GM21381 (cell line): Measurements from ENCODE around the gene GALNT13.
A peak's percentile ranks its signal among the peaks of the same experiment; 100 is the strongest.

Experiments used
- ATAC-seq: cut with Tn5 transposase; IDR thresholded peaks from one replicate; pipeline ENCODE4 v1.9.1; 2021; ENCODE audit warnings: mild to moderate bottlenecking, moderate library complexity; ENCODE audit not compliant: unreplicated experiment

Gene GALNT13

DNA sequence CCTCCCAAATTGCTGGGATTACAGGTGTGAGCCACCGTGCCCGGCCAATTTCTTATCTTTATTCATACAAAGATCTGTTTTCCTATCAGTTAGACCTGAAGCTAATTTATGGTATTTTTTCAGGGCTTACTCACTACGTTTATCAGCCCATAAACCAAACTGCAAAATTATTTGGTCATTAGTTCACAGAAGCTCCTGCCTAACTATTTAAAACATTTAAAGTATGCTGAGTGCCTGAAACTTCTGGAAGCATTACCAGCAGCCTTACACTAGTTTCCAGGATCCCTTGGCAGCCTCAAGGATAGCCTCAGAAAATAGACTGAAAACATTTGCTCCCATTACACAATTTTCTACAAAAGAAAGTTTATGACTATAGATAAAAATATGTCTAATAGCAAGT lies 68.8 kb downstream of the GALNT13 start:
- no peak for ATAC-seq

DNA sequence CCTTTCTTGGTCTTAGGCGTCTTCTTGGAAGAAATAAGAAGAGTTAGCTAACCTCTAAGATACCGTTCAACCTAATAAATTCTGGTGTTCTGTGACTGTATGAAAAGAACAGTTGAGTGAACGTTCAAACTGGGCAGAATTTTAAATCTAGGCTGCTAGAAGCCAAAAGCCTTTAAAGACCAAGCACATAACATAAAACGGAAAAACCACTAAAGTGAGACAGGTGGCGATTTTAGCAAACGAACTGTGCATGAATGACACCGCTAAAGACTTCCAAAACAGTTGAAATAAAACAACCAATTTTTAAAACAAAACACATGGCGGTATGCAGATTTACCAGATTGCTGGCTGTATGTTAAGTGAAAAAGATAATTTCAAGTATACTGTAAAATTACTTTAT lies 73.1 kb downstream of the GALNT13 start:
- ATAC-seq = no peak

DNA sequence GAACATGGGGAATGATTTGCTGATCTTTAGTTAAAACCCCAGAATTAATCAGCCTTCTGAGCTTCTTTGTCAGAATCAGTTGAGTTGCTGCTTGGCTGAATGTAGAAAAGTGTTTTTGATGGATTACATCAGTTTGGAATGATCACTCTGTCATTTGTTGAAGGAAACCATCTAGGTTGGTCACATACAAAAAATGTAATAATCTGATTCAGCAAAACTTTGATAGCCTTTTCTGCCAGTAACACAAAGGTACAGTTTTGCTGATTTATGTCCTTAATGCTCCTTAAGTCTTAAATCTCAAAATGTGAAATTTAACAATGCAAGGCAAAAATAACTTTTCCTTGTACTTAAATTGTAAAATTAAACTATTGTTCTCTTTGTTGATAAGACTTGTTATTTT lies 74.3 kb downstream of the GALNT13 start:
- ATAC-seq = no peak

DNA sequence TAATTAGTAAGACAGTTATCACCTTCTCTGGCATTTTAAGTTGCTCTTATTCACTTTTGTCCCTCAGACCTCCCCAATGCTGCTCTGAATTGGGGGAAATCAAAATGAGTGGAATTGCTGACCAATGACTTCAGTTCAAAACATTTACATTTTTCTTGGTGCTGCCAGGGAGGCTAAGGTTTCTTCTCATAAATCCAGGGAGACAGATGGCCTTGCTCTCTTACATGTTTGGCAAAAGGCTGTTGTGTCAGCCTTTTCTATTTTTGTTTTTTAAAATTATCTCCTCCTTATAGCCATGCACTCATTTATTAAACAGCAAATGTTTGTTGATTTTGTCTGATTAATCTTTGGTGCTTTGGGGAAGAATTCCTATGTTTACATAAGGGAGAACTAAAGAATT lies 82.0 kb downstream of the GALNT13 start:
- ATAC-seq = no peak

DNA sequence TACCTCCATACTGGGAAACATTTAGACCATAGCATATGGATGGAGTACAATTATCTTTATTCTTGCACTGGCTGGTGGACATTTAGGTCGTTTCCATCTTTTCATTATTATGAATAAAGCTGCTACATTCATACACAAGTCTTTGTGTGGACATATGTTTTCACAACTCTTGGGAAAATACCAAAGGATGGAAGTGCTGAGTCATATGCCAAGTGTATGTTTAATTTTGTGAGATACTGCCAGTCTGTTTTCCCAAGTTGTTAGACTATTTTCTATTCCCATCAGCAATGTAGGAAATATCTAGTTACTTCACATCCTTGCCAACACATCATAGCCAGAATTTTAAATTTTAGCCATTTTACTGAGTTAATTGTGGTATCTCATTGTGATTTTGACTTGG lies 91.5 kb downstream of the GALNT13 start:
- no peak for ATAC-seq

DNA sequence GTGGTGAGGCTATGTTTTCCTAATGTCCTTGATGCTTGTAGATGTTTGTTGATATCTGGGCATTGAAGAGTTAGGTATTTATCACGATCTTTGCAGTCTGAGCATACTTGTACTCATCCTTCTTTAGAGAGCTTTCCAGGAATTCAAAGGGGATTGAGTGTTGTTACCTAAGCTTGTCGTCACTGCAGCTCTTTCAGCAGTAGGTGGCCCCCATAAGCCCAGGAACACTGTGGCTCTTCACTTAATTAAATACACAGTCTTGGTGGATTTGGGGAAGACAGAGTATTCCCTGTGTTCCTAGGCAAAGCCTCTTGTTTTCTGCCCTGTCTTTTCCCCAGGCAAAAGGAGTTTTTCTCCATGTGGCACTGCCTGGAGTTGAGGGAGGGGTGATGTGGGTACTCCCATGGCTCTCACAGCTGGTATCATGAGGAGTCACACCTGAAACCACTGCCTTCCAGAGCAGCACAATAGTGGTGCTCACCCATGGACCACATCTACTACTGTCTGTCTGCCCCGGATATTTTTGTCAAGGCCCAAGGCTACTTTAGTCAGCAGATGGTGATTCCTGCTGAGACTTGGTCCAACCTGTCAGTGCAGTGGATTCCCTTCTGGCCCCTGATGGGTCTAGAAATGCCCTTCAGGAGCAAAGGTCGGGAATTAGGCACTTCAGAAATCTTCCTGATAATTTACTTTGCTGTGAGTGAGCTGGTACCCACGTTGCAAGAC lies 95.7 kb downstream of the GALNT13 start:
- no peak for ATAC-seq

DNA sequence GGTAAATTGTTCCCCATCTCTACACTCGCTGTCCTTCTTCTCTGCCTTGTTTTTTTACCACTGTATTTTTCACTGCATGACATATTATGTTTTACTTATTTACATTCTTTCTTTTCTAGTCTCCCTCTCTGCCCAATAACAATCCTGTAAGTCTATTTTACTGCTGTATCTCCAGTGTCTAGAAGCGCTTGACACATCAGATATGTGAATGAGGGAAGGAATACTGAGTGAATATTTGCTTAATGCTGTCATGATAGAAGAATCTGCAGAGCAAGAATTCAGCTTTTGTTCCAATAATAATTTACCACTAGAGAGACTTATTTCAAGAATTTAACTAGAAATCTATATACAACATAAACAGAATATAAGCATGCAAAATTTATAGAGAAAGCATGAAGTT lies 99.5 kb downstream of the GALNT13 start:
- no peak for ATAC-seq

DNA sequence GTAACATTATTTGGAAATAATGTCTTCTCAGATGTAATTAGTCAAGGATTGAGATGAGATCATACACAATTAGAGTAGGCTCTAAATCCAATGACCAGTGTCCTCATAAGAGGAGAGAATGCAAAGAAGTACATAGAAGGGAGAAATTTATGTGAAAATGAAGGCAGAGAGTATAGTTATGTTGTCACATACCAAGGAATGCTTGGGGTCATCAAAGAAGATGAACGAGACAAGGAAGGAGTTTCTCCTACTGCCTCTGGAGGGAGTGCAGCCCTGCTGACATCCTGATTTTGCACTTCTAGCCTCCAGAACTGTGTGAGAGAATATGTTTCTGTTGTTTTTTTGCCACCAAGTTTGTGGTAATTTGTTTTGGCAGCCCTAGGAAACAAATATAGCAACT lies 100.1 kb downstream of the GALNT13 start:
- ATAC-seq = no peak

DNA sequence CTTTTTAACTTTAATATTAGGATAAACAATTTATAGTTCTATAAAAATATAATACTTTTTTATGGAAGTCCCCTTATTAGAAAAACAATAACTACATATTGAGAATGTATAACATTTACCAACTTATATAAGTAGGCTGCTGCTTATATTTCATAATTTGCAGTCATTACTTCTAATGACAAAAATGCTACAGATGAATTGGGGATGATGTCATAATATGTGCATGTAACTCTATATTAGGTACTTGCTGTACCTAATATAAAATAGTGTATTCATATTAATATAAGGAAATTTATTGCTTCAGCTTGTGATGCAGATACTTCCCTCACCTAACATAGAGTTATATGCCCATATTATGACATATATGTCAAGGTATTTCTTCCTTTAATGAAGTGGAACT lies 100.7 kb downstream of the GALNT13 start:
- ATAC-seq = no peak

DNA sequence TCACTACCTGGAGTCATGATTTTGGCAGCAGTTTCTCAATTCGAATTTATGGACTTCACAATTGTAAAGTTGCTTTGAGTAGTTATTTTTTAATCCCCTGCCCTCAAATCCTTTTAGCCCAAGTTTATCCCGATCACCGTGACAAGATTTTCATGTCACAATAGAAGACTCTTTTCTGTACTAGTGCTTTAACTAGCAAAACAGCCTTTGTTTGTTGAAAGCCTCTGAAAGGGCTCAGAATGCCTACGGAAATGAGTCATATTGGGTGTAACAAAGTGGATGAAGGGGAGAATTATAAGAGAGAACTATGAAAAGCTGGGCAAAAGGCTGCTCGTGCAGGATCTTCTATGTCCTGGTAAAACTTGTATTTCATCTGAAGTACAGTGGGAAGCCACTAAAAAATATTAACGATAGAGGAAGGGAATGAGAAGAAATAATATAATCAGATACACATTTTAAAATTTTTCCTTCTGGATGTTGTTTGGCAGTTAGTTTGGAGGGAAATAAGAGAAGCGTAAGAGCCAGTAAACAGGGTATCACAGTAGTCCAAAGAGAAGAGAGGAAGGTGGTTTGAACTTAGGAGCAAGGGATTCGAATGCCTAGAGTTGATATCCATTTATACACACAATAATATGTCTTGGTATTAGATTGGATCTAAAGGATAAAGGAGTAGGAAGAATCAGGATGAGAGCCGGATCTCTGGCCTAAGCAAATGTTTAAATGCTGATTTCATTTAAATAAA lies 114.9 kb downstream of the GALNT13 start:
- ATAC-seq = no peak

DNA sequence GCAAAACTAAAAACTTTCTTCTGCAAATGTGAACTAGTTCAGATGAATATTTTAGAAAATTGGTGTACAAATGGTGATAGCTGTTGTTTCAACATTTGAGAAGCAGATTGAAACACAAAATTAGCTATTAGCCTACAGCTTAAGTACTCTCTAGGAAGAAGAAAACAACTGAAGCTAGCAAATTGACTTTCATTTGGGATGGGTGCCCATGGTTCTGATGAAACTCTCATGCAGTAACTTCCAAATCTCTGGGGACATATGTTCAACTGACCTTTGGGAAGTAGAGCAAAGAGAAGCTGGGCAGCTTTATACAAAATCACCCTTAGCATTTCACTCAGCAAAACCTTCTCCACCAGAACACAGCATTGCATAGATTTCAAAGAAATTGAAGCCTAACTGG lies 119.0 kb downstream of the GALNT13 start:
- ATAC-seq = no peak

DNA sequence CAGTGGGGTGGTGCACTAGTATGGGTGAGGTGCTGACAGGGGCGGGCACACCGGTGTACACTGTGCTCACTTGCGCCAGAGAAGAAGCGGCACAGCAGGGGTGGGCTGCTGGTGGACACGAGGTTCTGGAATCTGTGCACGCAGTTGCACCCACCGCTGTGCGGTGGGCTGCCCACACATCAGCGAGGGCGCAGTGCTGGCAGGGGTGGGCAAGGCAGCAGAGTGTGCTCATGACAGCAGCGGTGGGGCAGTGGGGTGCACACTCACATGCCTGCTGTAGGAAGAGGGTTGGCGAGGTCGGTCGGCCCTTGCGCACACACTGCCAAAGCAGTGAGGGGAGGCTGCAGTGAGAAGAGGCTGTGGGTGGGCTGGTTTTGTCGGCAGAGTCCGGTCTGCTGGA lies 141.8 kb downstream of the GALNT13 start:
- ATAC-seq = no peak

DNA sequence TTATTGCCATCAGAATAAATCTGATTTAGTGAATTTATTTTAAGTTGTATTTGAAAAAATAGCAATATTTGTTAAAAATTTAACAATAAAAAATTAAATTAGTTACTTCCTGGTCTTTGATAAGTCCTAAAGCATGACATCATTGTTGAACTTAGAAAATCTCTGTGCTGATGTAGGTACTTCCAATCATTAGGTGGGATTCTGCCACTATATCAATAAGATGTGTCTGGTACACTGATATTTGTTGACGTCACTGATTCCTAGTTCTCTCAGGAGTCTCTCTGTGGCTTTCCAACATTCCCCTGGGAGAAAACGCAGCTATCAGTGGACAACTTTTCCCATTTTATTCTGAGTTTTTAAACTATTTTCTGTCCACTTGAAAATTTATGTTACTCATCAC lies 143.5 kb downstream of the GALNT13 start:
- no peak for ATAC-seq

DNA sequence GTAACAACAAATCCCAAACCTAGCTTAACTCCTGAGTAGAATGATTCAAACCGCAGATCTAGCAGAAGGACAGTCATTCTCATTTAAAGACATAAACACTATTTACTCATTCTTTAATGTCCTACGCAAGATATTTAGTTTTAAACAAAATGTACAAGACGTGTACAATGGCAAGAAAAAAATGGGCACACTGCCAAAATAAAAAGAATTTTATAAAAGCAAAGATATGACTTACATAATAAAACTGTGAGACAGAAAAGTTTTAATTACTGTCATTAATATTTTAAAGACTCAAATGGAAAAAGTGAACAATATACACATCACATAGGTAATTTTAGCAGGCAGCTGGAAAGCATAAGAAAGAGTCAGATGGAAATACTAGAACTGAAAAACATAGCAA lies 157.8 kb downstream of the GALNT13 start:
- ATAC-seq = no peak

DNA sequence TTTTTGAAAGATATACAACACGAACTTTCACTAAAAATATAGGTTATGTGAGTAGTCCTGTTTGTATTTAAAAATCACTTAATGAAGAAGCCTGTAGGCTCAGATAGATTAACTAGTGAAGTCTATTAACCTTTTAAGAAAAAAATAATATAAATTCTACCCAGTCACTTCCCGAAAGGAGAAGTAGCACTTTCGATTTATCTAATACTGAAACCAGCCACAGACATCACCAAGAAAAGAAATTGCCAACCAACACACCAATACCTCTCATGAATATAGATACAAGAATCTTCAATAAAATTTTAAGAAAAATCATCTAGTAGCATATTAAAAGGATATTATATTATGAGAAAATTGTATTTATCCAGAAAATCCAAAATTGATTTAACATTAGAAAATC lies 160.5 kb downstream of the GALNT13 start:
- ATAC-seq = peak; percentile 52

DNA sequence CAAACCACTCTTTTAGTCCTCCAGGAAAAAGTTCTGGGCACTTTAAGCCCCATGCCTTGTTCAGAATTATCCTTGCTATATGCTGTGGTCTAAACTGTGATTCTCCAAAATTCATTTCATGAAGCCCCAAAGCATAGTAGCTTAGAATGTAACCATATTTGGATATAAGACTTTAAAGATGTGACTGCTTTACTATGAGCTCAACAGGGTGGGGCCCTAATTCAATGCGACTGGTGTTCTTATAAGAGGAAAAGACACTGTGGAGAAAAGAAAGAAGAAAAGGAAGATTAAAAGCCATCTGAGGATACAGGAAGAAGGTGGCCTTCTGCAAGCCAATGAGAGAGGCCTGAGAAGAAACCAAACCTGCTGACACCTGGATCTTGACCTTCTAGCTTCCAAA lies 174.8 kb downstream of the GALNT13 start:
- ATAC-seq = no peak

DNA sequence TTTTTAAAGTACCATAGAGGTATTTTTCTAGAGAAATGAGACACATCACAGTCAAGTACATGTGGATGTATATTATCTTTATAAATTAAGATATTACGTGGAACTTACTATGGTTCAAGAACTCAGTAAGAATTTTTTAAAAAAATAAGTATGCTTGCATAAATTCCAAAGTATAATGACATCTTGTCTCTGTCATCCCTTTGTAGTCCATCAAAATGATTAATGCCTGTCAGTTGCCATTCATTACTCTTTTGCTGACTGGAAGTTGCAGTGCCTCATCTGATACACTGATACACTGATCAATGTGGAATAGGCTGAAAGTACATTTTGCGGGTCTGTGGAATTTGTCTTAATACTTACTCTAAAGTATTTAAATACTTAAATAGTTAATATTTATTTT lies 177.2 kb downstream of the GALNT13 start:
- ATAC-seq = no peak

DNA sequence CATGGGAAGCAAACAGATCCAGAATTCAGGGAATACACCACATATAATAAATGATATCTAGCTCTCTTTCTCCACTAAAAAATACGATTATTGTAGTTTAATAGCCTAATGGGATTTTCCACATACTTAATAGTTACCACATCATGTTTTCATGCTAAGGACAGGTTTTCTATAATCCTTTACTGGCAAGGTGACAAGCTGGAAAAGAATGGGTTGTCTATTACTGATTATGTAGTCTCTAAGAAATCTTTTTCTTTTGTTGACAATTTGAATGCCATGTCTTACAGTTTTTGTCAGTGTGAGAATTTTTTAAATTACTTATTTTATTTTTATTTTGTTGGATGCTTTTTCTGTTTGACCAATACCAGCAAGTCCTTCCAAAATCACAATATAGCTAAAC lies 177.8 kb downstream of the GALNT13 start:
- ATAC-seq = no peak

DNA sequence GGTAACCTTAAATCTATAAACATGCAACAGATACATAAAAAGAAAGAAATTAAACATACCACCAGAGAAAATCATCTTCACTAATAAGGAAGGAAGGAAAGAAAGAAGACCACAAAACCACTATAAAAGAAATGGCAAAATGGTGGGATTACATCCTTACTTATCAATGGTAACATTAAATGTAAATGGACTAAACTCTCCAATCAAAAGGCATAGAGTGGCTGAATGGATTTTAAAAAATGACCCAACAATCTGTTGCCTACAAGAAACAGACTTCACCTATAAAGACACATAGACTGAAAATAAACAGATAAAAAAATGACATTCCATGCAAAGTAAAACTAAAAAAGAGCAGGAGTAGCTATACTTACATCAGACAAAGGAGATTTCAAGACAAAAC lies 195.4 kb downstream of the GALNT13 start:
- ATAC-seq = no peak

DNA sequence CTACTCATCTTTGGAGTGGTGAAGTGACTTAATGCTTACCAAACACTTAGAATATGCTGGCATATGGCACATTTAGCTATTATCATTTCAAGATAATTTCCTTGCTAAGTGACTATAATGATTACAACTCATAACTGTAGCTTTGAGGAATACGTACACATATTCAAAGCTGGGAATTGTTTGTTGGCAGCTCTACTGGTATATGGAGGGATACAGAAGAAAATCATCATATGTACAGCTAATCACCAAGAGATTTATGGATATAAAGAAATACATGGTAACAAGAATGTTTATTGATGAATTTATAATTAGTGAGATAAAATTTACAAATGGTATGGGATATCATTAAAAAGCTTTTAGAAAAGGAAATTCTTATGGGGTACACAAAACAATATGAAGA lies 207.2 kb downstream of the GALNT13 start:
- ATAC-seq = no peak

DNA sequence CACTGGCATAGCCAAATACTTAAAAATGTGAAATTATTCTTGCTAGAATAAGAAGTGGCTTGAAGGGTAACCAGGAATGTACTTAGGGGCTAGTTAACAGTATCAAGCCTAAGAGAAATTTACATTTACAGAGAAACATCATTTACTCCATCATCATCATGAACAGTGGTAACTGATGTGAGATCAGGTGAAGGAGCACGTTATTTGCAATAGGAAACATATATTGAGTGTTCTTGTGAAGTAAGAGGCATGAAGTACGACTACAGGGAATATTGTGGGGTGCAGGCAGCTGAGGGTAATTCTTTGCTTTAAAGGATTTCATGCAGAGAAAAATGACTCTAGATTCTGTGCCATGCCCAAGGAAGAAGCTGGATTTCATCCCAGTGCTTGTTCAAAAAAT lies 220.8 kb downstream of the GALNT13 start:
- no peak for ATAC-seq

DNA sequence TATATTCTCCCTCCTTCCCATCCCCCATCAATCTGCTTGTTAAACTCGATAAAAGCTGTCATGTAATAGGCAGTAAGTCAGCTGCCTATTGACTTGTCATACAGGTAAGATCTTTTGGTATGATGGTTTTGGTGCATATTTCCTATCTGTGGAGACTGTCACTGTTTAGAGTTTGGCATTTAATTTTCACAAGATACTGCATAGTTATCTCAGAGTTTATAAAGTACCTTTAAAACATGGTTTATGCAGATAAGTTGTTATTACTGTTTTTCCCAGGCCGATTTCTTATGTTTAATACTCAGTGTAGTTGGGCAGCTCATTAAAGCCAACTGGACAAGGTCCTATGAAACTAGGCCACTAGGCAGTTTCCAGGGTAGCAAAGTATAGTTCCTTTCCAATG lies 222.1 kb downstream of the GALNT13 start:
- ATAC-seq = no peak
